Neuronal stem cell (in vitro differentiated cells): Measurements from ENCODE around the gene PAXX. TPM values are rescaled to one million over a fixed set of nuclear protein-coding genes. Genes with fewer than 3 reads are reported as not detected.

Experiments
- DNase-seq: peaks from one replicate; pipeline ENCODE4 v3.0.0-alpha.2; 2013; ENCODE audit warnings: low spot score
- H2AFZ ChIP-seq: one replicate; pipeline ENCODE4 v1.6.1; 2013; ENCODE audit warnings: mild to moderate bottlenecking, low read length, inconsistent platforms
- H2AK5ac ChIP-seq: 2 replicates; pipeline ENCODE4 v1.6.1; 2013; ENCODE audit warnings: low read depth, mild to moderate bottlenecking, inconsistent platforms, low read length, moderate library complexity, mixed read lengths
- H2BK120ac ChIP-seq: 2 replicates; pipeline ENCODE4 v1.6.1; 2013; ENCODE audit warnings: low read depth, mild to moderate bottlenecking, inconsistent platforms, low read length, moderate library complexity, mixed read lengths
- H2BK12ac ChIP-seq: one replicate; pipeline ENCODE4 v1.6.1; 2013; ENCODE audit warnings: low read length, inconsistent platforms
- H2BK15ac ChIP-seq: 2 replicates; pipeline ENCODE4 v1.6.1; 2013; ENCODE audit warnings: mild to moderate bottlenecking, low read length, inconsistent platforms, mixed read lengths
- H2BK5ac ChIP-seq: one replicate; pipeline ENCODE4 v1.6.1; 2013; ENCODE audit warnings: inconsistent platforms, mild to moderate bottlenecking, low read length, moderate library complexity
- H3K14ac ChIP-seq: one replicate; pipeline ENCODE4 v1.6.1; 2013; ENCODE audit warnings: low read length, inconsistent platforms
- H3K18ac ChIP-seq: 2 replicates; pipeline ENCODE4 v1.6.1; 2013; ENCODE audit warnings: low read length, inconsistent platforms
- H3K23ac ChIP-seq: 2 replicates; pipeline ENCODE4 v1.6.1; 2013; ENCODE audit warnings: low read depth, mild to moderate bottlenecking, mixed read lengths, low read length, inconsistent platforms; ENCODE audit not compliant: poor library complexity
- H3K27ac ChIP-seq: replicated peaks from 3 replicates; pipeline ENCODE4 v1.5.1; 2013; ENCODE audit warnings: low read length, inconsistent platforms
- H3K27me3 ChIP-seq, 3 experiments: 2 replicates each; pipeline ENCODE4 v1.6.1; 2013; ENCODE audit warnings: low read length in 3 of 3, mild to moderate bottlenecking in 2 of 3, inconsistent platforms in 1 of 3, low read depth in 1 of 3, mixed read lengths in 1 of 3, moderate library complexity in 1 of 3; ENCODE audit not compliant: control insufficient read depth in 3 of 3, insufficient read depth in 3 of 3
- H3K36me3 ChIP-seq, 2 donors: replicated peaks in 1 of 2; 2 replicates each; pipeline ENCODE4 v1.6.1; 2013; ENCODE audit warnings: low read length in 2 of 2; ENCODE audit not compliant: control insufficient read depth in 2 of 2, insufficient read depth in 2 of 2
- H3K4ac ChIP-seq: 2 replicates; pipeline ENCODE4 v1.6.1; 2013; ENCODE audit warnings: inconsistent platforms, mild to moderate bottlenecking, low read length, moderate library complexity
- H3K4me1 ChIP-seq, 2 donors: 1 replicate in 1 of 2; 2 replicates in 1 of 2; pipeline ENCODE4 v1.6.1; 2013; ENCODE audit warnings: low read length in 2 of 2, low read depth in 1 of 2; ENCODE audit not compliant: control insufficient read depth in 2 of 2, insufficient read depth in 1 of 2
- H3K4me2 ChIP-seq: one replicate; pipeline ENCODE4 v1.6.1; 2013; ENCODE audit warnings: mild to moderate bottlenecking, low read length, inconsistent platforms; ENCODE audit not compliant: insufficient read depth, poor library complexity, severe bottlenecking
- H3K4me3 ChIP-seq, 2 donors: 2 replicates each; pipeline ENCODE4 v1.5.1; 2013; ENCODE audit warnings: low read length in 2 of 2, mild to moderate bottlenecking in 2 of 2, inconsistent platforms in 1 of 2, moderate library complexity in 1 of 2
- H3K79me1 ChIP-seq: one replicate; pipeline ENCODE4 v1.6.1; 2013; ENCODE audit warnings: low read depth, mild to moderate bottlenecking, inconsistent platforms, low read length, moderate library complexity
- H3K9ac ChIP-seq: one replicate; pipeline ENCODE4 v1.6.1; 2013; ENCODE audit warnings: mild to moderate bottlenecking, low read depth, low read length, inconsistent platforms; ENCODE audit not compliant: poor library complexity
- H3K9me3 ChIP-seq, 2 donors: replicated peaks in 1 of 2; 2 replicates each; pipeline versions ENCODE3 to v1.6.1; 2013; ENCODE audit warnings: low read length in 2 of 2, mild to moderate bottlenecking in 2 of 2, inconsistent platforms in 1 of 2, low read depth in 1 of 2, mixed read lengths in 1 of 2, moderate library complexity in 1 of 2; ENCODE audit not compliant: control insufficient read depth in 2 of 2, insufficient read depth in 1 of 2
- H4K8ac ChIP-seq: one replicate; pipeline ENCODE4 v1.6.1; 2013; ENCODE audit warnings: low read depth, mild to moderate bottlenecking, inconsistent platforms, low read length, moderate library complexity
- H4K91ac ChIP-seq: one replicate; pipeline ENCODE4 v1.6.1; 2013; ENCODE audit warnings: low read length, low read depth, mild to moderate bottlenecking, inconsistent platforms; ENCODE audit not compliant: poor library complexity
- WGBS, 2 donors: extraction: QIAGEN DNeasy Blood & Tissue Kit; methylation state at CpG; one replicate each; pipeline ENCODE4 v1.1.7; 2013; ENCODE audit warnings: missing lambda C conversion rate in 2 of 2, mixed read lengths in 1 of 2; ENCODE audit not compliant: insufficient read length in 2 of 2, insufficient replicate concordance in 1 of 2; ENCODE audit errors: extremely low coverage in 2 of 2; 5-methylcytosine and 5-hydroxymethylcytosine counted together
- polyA plus RNA-seq, 2 experiments: library from polyadenylated mRNA; stranded (reverse); fragments of 200-250 nt; gene quantifications; one replicate each; pipeline ENCODE4 v1.2.3, GENCODE V29; 2013

PAXX gene, protein sequence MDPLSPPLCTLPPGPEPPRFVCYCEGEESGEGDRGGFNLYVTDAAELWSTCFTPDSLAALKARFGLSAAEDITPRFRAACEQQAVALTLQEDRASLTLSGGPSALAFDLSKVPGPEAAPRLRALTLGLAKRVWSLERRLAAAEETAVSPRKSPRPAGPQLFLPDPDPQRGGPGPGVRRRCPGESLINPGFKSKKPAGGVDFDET
- 57.4 TPM for polyA plus RNA-seq (2013, experiment 1 of 2)
- 58.1 TPM for polyA plus RNA-seq (2013, experiment 2 of 2)

DNA sequence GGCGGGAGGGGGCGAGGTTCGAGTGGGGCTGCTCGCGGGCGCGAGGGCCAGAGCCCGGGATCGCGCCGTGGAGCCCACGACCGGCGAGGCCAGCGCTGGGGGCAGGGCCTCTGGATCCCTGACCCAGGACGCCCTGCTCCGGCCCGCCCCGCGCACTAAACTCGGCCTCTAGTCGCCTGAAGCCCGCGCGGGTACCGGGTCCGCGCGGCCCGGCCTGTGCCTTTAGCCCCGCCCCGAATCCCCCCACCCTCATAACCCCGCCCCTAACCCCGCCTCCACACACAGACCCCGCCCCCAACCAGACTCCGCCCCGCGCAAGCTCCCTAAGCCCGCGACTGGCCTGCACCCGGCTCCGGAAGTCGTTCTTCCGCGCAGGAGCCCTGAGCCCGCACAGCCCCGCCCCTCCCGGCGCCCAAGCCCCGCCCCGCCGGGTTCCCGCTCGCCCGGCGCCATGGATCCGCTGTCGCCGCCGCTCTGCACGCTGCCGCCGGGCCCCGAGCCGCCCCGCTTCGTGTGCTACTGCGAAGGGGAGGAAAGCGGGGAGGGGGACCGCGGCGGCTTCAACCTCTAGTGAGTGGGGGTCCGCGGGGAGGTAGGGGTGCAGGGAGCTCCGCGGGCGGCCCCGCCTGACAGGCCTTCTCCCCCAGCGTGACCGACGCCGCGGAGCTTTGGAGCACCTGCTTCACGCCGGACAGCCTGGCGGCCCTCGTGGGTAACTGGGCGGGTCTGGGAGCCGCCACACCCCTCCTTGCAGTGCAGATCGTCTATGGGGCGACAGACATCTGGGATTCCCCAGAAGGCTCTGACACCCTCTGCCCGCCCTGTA is at the start of gene PAXX:
Gene PAXX, plus strand, starts transcription at position 430 of the 826 bp plus-strand sequence. Its CDS starts 22 bp downstream, at position 452.
- H3K4ac ChIP-seq = no peak within 1 kb of the TSS
- DNase-seq = peak; percentile 86

DNA sequence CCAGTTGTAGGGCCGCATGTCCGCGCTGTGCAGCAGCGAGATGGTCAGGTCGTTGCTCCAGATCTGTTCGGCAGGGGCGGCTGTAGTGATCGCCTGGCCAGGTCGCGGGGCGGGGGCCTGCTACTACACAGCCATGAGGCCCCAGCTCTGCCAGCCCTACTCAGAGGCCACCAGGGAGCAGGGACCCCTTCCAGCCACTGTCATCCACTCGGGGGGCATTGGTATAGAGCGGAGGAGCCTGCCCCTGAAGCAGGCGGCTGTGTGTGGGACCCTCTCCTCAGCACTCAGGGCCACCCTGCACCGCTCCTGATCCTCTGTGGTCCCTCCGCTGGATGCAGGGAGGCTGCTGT is 49.4 kb upstream of the PAXX start:
- no peak overlapping the region for H3K18ac ChIP-seq
- H3K14ac ChIP-seq = no peak overlapping the region
- no CpG with 5 or more reads among the region's 16 CpGs for WGBS, 2 donors
- H3K4me3 ChIP-seq = peak overlapping the region in 1 of 2 donors; percentile 92
- DNase-seq = no peak
- H2AFZ ChIP-seq = no peak overlapping the region
- no peak overlapping the region for H3K27ac ChIP-seq
- H2BK5ac ChIP-seq = peak overlapping the region; percentile 75
- H2BK120ac ChIP-seq = no peak overlapping the region
- H4K91ac ChIP-seq = no peak overlapping the region
- peak overlapping the region; percentile 97 for H3K23ac ChIP-seq
- H2BK12ac ChIP-seq = no peak overlapping the region
- H2BK15ac ChIP-seq = no peak overlapping the region
- H3K4me1 ChIP-seq = peaks cover 8% of the 10 kb centered on the region in 2 donors
- peaks cover 0 to 2% of the 10 kb centered on the region in 2 donors for H3K9me3 ChIP-seq
- H3K9ac ChIP-seq = peak overlapping the region; percentile 70
- peak overlapping the region; percentile 92 for H4K8ac ChIP-seq
- H3K27me3 ChIP-seq = no peaks in the 10 kb centered on the region
- H2AK5ac ChIP-seq = peak overlapping the region; percentile 37
- no peak overlapping the region for H3K4me2 ChIP-seq
- no peak overlapping the region for H3K4ac ChIP-seq
- H3K79me1 ChIP-seq = peaks cover 21% of the 10 kb centered on the region
- H3K36me3 ChIP-seq = peaks cover 37 to 47% of the 10 kb centered on the region in 2 donors

More for the DNA sequence above, at the start of gene PAXX:
- Histone ChIP-seq H4K91ac (peak within 1 kb of the TSS; percentile 85), H3K9ac (peak within 1 kb of the TSS; percentile 96), H3K14ac (peak within 1 kb of the TSS; percentile 75), H2BK5ac (peak within 1 kb of the TSS; percentile 1), H2BK120ac (no peak within 1 kb of the TSS), H3K4me2 (peak within 1 kb of the TSS; percentile 85), H3K9me3 (peaks cover 8 to 13% of the 10 kb centered on the region in 2 donors), H3K27ac (no peak within 1 kb of the TSS), H3K4me1 (peaks cover 4 to 18% of the 10 kb centered on the region in 2 donors), H3K23ac (peak within 1 kb of the TSS; percentile 75), H4K8ac (no peak within 1 kb of the TSS), H2AFZ (peak within 1 kb of the TSS; percentile 96), H2AK5ac (peak within 1 kb of the TSS; percentile 88), H2BK15ac (peak within 1 kb of the TSS; percentile 81), H2BK12ac (peak within 1 kb of the TSS; percentile 22), H3K27me3 (peaks cover 0 to 5% (median 2%) of the 10 kb centered on the region in 3 experiments), H3K4me3 (peak within 1 kb of the TSS; percentile 85 to 97), H3K36me3 (peaks cover 6 to 15% of the 10 kb centered on the region in 2 donors), H3K79me1 (peaks cover 9% of the 10 kb centered on the region), H3K18ac (peak within 1 kb of the TSS; percentile 94)
- WGBS, 2 donors = no CpG with 5 or more reads among the region's 92 CpGs

DNA sequence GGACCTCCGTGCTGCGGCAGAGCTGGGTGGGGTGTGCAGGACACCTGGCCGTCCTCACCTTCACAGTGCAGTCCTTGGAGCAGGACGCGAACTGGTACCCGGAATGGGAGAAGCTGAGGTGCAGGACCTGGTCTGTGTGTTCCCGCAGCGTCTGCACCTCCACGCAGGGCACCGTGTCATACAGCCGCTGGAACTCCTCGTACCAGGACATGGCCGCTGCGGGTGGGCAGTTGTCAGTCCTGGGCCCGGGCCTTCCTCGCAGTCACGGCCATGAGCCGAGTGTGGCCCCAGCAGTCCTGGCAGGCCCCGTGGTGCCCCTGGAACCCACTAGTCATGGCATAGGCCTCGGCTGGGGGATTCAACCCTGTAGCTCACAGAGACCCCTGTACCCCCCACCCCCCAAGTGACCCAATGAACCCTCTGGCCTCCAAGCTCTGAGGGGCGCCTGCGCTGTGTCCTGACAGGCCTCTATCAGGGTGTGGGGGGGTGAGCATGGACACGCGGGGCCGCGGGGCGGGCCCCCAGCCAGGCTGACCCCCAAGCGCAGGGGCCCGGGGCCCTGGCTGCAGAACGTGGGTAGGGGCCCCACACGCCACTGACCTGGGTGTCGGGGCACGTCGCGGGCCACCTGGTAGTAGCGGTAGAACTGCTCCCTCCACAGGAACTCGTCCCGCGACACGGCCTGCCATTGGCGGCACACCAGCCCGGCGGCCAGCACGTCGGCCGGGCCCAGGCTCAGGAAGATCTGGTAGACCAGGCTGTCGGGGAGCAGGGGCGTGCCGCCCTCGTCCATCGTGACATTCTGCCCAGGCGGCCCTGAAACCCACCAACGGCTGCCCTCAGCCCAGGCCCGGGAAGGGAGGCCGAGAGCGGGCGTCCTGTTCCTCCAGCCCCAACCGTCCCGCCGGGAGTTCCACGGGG is 48.7 kb upstream of the PAXX start:
- no peak for DNase-seq
- H2AFZ ChIP-seq = peak overlapping the region; percentile 84
- H3K18ac ChIP-seq = peak overlapping the region; percentile 97
- H3K4me3 ChIP-seq = peak overlapping the region; percentile 92 to 96
- peak overlapping the region; percentile 97 for H3K23ac ChIP-seq
- H2AK5ac ChIP-seq = peak overlapping the region; percentile 84
- no peaks in the 10 kb centered on the region for H3K27me3 ChIP-seq
- H3K27ac ChIP-seq = peak overlapping the region; percentile 72
- no CpG with 5 or more reads among the region's 61 CpGs for WGBS, 2 donors
- H3K4ac ChIP-seq = no peak overlapping the region
- H2BK120ac ChIP-seq = no peak overlapping the region
- H3K4me2 ChIP-seq = peak overlapping the region; percentile 91
- H3K9me3 ChIP-seq = peaks cover 0 to 2% of the 10 kb centered on the region in 2 donors
- H2BK15ac ChIP-seq = no peak overlapping the region
- peaks cover 35 to 46% of the 10 kb centered on the region in 2 donors for H3K36me3 ChIP-seq
- peak overlapping the region; percentile 87 for H2BK5ac ChIP-seq
- H3K9ac ChIP-seq = peak overlapping the region; percentile 97
- peaks cover 8% of the 10 kb centered on the region in 2 donors for H3K4me1 ChIP-seq
- H3K14ac ChIP-seq = peak overlapping the region; percentile 84
- H4K91ac ChIP-seq = no peak overlapping the region
- peaks cover 20% of the 10 kb centered on the region for H3K79me1 ChIP-seq
- peak overlapping the region; percentile 41 for H2BK12ac ChIP-seq
- H4K8ac ChIP-seq = peak overlapping the region; percentile 43
